ENCODE data around the gene NLRP1. TPM values are rescaled to one million over a fixed set of nuclear protein-coding genes. Genes with fewer than 3 reads are reported as not detected.

NLRP1 gene
- total RNA-seq, 1 experiment from 2014 or later, result 33.5 TPM

GRCh38 chr17:5486206-5487124 is 97.8 kb downstream of the NLRP1 start, which contains the start of gene MIS12:
Gene MIS12, plus strand, starts transcription at chr17:5486566. Its CDS starts 2,297 bp downstream, at chr17:5488863.
- ChIA-PET POLR2A (interaction anchor here (0.7 to 5.7 kb wide), 16 partner anchors 9 to 1526 kb away, joined by 3 to 108 read pairs (median 4); partner anchors contain the start of genes C1QBP, DHX33, NLRP1 and NUP88), CTCF (interaction anchor here (0.6 to 1.7 kb wide), 3 partner anchors 12 to 189 kb away, joined by 3 to 7 read pairs (median 3); no protein-coding TSS in a partner anchor)
- no peak for TF ChIP-seq CTCF (IDR thresholded peaks at IDR 0.05; ENCODE audit: unreplicated experiment)
- Mint-ChIP-seq H3K27me3 (ENCODE audit: insufficient read depth, unreplicated experiment) (no peaks in the 10 kb centered on the region), H3K36me3 (ENCODE audit: insufficient read depth, unreplicated experiment) (peaks cover 56% of the 10 kb centered on the region), H3K9me3 (ENCODE audit: unreplicated experiment) (no peaks in the 10 kb centered on the region), H3K4me3 (ENCODE audit: unreplicated experiment) (peak within 1 kb of the TSS; percentile 91), H3K27ac (ENCODE audit: low read depth, unreplicated experiment) (peak within 1 kb of the TSS; percentile 99), H3K4me1 (ENCODE audit: insufficient read depth, unreplicated experiment) (peaks cover 14% of the 10 kb centered on the region)
- BruUV-seq (replicated peaks), result TSS peak; percentile 58
- intact Hi-C loops (cut with micrococcal nuclease), result loop anchor here (1.0 kb wide), 1 partner anchor 98 kb away; the partner anchor contains the start of gene NLRP1
- peak; percentile 100 for DNase-seq (ENCODE audit: unreplicated experiment)

GRCh38 chr17:5485270-5486205 is 98.8 kb downstream of the NLRP1 start, which contains the start of gene DERL2:
Gene DERL2, minus strand, starts transcription at chr17:5486178. Its CDS starts 17 bp downstream, at chr17:5486161.
- Mint-ChIP-seq H3K9me3 (ENCODE audit: unreplicated experiment) (no peaks in the 10 kb centered on the region), H3K27ac (ENCODE audit: low read depth, unreplicated experiment) (peak within 1 kb of the TSS; percentile 99), H3K36me3 (ENCODE audit: insufficient read depth, unreplicated experiment) (peaks cover 65% of the 10 kb centered on the region), H3K4me3 (ENCODE audit: unreplicated experiment) (peak within 1 kb of the TSS; percentile 91), H3K4me1 (ENCODE audit: insufficient read depth, unreplicated experiment) (peaks cover 14% of the 10 kb centered on the region), H3K27me3 (ENCODE audit: insufficient read depth, unreplicated experiment) (no peaks in the 10 kb centered on the region)
- BruUV-seq (replicated peaks), result TSS peak; percentile 45
- ChIA-PET CTCF (interaction anchor here (0.5 to 2.2 kb wide), 8 partner anchors 11 to 1803 kb away, joined by 3 to 8 read pairs (median 3); partner anchors contain the start of gene C1QBP), POLR2A (interaction anchor here (0.7 to 5.7 kb wide), 17 partner anchors 10 to 1527 kb away, joined by 3 to 108 read pairs (median 4); partner anchors contain the start of genes C1QBP, DHX33, NLRP1 and NUP88)
- DNase-seq (ENCODE audit: unreplicated experiment), result no peak
- TF ChIP-seq CTCF (IDR thresholded peaks at IDR 0.05; ENCODE audit: unreplicated experiment), result no peak
- intact Hi-C loops (cut with micrococcal nuclease), result loop anchor here (1.0 kb wide), 1 partner anchor 99 kb away; the partner anchor contains the start of gene NLRP1

- Mint-ChIP-seq H3K36me3 (ENCODE audit: insufficient read depth, unreplicated experiment) (peaks cover 75% of the 10 kb centered on the region), H3K27me3 (ENCODE audit: insufficient read depth, unreplicated experiment) (no peaks in the 10 kb centered on the region), H3K9me3 (ENCODE audit: unreplicated experiment) (no peaks in the 10 kb centered on the region), H3K4me3 (ENCODE audit: unreplicated experiment) (no peak overlapping the region), H3K27ac (ENCODE audit: low read depth, unreplicated experiment) (no peak overlapping the region), H3K4me1 (ENCODE audit: insufficient read depth, unreplicated experiment) (no peaks in the 10 kb centered on the region)
- intact Hi-C loops (cut with micrococcal nuclease), result no loop called here
- POLR2A ChIA-PET, result no interaction called here
- no peak for TF ChIP-seq CTCF (IDR thresholded peaks at IDR 0.05; ENCODE audit: unreplicated experiment)
- CTCF ChIA-PET, result interaction anchor here (1.2 kb wide), 1 partner anchor 42 kb away, joined by 4 read pairs; the partner anchor contains the start of gene C1QBP
- BruUV-seq (replicated peaks), result no TSS peak
- no peak for DNase-seq (ENCODE audit: unreplicated experiment)
Measured at GRCh38 chr17:5481451-5481850, 102.9 kb downstream of the NLRP1 start.

All from MCF 10A (cell line).